HS-5 (cell line): ENCODE measurements around the gene GSTT2.
"Not testable (repeated sequence)": the region's sequence is repeated elsewhere in the genome, so short reads cannot be mapped to it uniquely, and the experiment has no call there.

Experiments used
- DNase-seq: peaks from one replicate; pipeline ENCODE4 v3.0.0-alpha.2; 2012; ENCODE audit warnings: low read depth

Gene GSTT2

GRCh38 chr22:23974345-23974744 lies 5.6 kb upstream of the GSTT2 start, which contains the start of gene DDT:
Gene DDT (minus strand): TSS chr22:23974441. CDS start chr22:23974414, 27 bp downstream.
- not testable (repeated sequence) for DNase-seq

GRCh38 chr22:23974836-23975352 lies 5.0 kb upstream of the GSTT2 start:
- not testable (repeated sequence) for DNase-seq

- DNase-seq: not testable (repeated sequence)
Observed at GRCh38 chr22:23977304-23977703, 2.6 kb upstream of the GSTT2 start.

- DNase-seq: not testable (repeated sequence)
Observed at GRCh38 chr22:23980567-23980966, 633 bp downstream of the GSTT2 start.

- DNase-seq: no peak
Observed at GRCh38 chr22:23984430-23984829, 4.5 kb downstream of the GSTT2 start.

- DNase-seq: not testable (repeated sequence)
Observed at GRCh38 chr22:23986089-23986488, 6.2 kb downstream of the GSTT2 start.

GRCh38 chr22:23986538-23987178 lies 6.7 kb downstream of the GSTT2 start:
- not testable (repeated sequence) for DNase-seq

GRCh38 chr22:23989583-23990244 lies 9.8 kb downstream of the GSTT2 start:
- not testable (repeated sequence) for DNase-seq

- DNase-seq: not testable (repeated sequence)
Observed at GRCh38 chr22:23993080-23993479, 13.1 kb downstream of the GSTT2 start.

- not testable (repeated sequence) for DNase-seq
Observed at GRCh38 chr22:23993581-23994177, 13.7 kb downstream of the GSTT2 start.

- no peak for DNase-seq
Observed at GRCh38 chr22:23997092-23997491, 17.2 kb downstream of the GSTT2 start.

GRCh38 chr22:23999779-24000178 lies 19.8 kb downstream of the GSTT2 start:
- DNase-seq: not testable (repeated sequence)

GRCh38 chr22:24001314-24001713 lies 21.4 kb downstream of the GSTT2 start:
- DNase-seq: no peak

GRCh38 chr22:24002272-24002671 lies 22.3 kb downstream of the GSTT2 start:
- no peak for DNase-seq

GRCh38 chr22:24002851-24003250 lies 22.9 kb downstream of the GSTT2 start:
- DNase-seq: no peak

GRCh38 chr22:24003887-24004286 lies 24.0 kb downstream of the GSTT2 start:
- DNase-seq: no peak

GRCh38 chr22:24005201-24005600 lies 25.3 kb downstream of the GSTT2 start, which contains the start of gene GSTT4:
Gene GSTT4 (minus strand): TSS chr22:24005453. CDS start chr22:24005356, 97 bp downstream.
- no peak for DNase-seq

GRCh38 chr22:24006207-24006913 lies 26.4 kb downstream of the GSTT2 start:
- DNase-seq: no peak

GRCh38 chr22:24006914-24007214 lies 26.9 kb downstream of the GSTT2 start:
- no peak for DNase-seq

- no peak for DNase-seq
Observed at GRCh38 chr22:24007253-24008021, 27.5 kb downstream of the GSTT2 start.

- DNase-seq: no peak
Observed at GRCh38 chr22:24008022-24008283, 28.0 kb downstream of the GSTT2 start.
